Tibial nerve (tissue), 4 donors: ENCODE measurements around the gene DDX28.

ENCODE experiments used
- CTCF ChIP-seq, 5 experiments: fragments of 200-600 bp in 3 of 5; fragments of 450-650 bp in 2 of 5; sonication (generic) in 3 of 5; IDR thresholded peaks; one replicate each; pipeline ENCODE4 v1.5.1; 2016 to 2019; ENCODE audit warnings: antibody characterized with exemption in 5 of 5, mild to moderate bottlenecking in 3 of 5, moderate library complexity in 2 of 5
- EP300 ChIP-seq, 2 donors: sonication (generic); formaldehyde crosslinking; IDR thresholded peaks; one replicate each; pipeline ENCODE4 v1.6.1; 2017; ENCODE audit warnings: antibody characterized with exemption in 2 of 2, mild to moderate bottlenecking in 1 of 2
- POLR2A ChIP-seq, 2 donors: fragments of 450-650 bp; IDR thresholded peaks; one replicate each; pipeline ENCODE4 v1.6.1; 2017; ENCODE audit warnings: antibody characterized with exemption in 2 of 2, mild to moderate bottlenecking in 2 of 2, moderate library complexity in 2 of 2

- TF ChIP-seq CTCF (IDR thresholded peaks at IDR 0.05) (no peak), EP300 (IDR thresholded peaks at IDR 0.05) (no peak), POLR2A (IDR thresholded peaks at IDR 0.05) (no peak)
These were observed 7.4 kb downstream of the DDX28 start, which contains the start of gene DPEP2NB for GRCh38 chr16:68015681-68016080.
